ENCODE data around the gene STOX1.

DNA sequence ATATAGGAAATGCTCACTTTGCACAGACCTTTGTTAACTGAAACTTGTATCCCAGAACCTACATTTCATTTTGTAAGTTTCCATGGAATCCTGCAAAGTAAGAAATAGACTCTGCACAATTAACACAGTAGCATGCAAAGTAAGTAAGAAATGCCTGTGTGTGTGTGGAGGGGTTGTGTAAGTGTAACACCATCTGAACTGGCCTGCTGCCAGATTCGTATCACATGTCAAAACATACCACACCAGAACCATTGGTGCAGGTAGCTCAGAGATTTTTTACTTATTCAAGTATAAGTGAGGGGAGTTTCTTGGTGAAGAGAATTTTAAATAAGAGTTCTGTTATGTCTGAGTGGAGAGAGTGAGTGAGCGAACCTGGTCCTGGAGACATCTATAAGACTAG, 110.8 kb downstream of the STOX1 start:
- TF ChIP-seq CTCF (IDR thresholded peaks at IDR 0.05) = no peak
- no peak for TF ChIP-seq EZH2 (IDR thresholded peaks at IDR 0.05)
